ENCODE data around the gene CXCL13.
"Not testable (repeated sequence)": the region's sequence is repeated elsewhere in the genome, so short reads cannot be mapped to it uniquely, and the experiment has no call there.

- TF ChIP-seq, protein P1, sequence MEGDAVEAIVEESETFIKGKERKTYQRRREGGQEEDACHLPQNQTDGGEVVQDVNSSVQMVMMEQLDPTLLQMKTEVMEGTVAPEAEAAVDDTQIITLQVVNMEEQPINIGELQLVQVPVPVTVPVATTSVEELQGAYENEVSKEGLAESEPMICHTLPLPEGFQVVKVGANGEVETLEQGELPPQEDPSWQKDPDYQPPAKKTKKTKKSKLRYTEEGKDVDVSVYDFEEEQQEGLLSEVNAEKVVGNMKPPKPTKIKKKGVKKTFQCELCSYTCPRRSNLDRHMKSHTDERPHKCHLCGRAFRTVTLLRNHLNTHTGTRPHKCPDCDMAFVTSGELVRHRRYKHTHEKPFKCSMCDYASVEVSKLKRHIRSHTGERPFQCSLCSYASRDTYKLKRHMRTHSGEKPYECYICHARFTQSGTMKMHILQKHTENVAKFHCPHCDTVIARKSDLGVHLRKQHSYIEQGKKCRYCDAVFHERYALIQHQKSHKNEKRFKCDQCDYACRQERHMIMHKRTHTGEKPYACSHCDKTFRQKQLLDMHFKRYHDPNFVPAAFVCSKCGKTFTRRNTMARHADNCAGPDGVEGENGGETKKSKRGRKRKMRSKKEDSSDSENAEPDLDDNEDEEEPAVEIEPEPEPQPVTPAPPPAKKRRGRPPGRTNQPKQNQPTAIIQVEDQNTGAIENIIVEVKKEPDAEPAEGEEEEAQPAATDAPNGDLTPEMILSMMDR (tag by site-specific recombination; IDR thresholded peaks at IDR 0.05), result not testable (repeated sequence)
- TF ChIP-seq YY1 (tag by site-specific recombination; IDR thresholded peaks at IDR 0.05); ZNF843 (tag by site-specific recombination; IDR thresholded peaks at IDR 0.05); ZBTB7A (tag by site-specific recombination; IDR thresholded peaks at IDR 0.05; ENCODE audit: low read depth): not testable (repeated sequence)
Measured at GRCh38 chr4:77644069-77644468, 38.4 kb downstream of the CXCL13 start.

Data from HEK293 (cell line).